PC-3 (cell line): ENCODE data around the gene NEGR1.
A peak's percentile ranks its signal among the peaks of the same experiment; 100 is the strongest.

ENCODE experiments used
- EZH2 ChIP-seq: fragments of 300-600 bp; sonication (generic); IDR thresholded peaks from one replicate; pipeline ENCODE4 v1.6.1; 2017; ENCODE audit warnings: antibody characterized with exemption, mild to moderate bottlenecking, low read length; ENCODE audit not compliant: unreplicated experiment
- TF ChIP-seq, protein P1 (sequence below): fragments of 300-600 bp; sonication (generic); conservative IDR thresholded peaks from 2 replicates; pipeline ENCODE4 v1.5.1; 2017; ENCODE audit warnings: antibody characterized with exemption, low read depth, mild to moderate bottlenecking, low read length

DNA sequence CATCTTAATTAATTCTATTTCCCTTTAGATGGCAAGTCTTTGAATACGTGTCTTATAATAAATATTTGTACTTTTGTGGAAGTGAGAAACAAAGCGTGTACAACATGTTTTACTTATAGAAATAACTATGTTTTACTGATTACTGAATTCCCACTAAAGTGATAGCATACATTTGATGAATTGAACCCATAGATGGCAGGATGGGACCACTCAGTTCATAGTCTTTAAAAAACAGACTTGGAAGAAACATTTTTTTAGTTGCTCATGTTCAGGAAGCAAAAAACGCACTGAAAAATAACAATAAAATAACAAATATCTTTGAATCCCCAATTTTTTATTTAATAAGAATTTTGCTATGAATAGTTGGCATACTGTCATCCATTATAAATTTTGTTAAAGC is 694.4 kb downstream of the NEGR1 start:
- TF ChIP-seq, protein P1, sequence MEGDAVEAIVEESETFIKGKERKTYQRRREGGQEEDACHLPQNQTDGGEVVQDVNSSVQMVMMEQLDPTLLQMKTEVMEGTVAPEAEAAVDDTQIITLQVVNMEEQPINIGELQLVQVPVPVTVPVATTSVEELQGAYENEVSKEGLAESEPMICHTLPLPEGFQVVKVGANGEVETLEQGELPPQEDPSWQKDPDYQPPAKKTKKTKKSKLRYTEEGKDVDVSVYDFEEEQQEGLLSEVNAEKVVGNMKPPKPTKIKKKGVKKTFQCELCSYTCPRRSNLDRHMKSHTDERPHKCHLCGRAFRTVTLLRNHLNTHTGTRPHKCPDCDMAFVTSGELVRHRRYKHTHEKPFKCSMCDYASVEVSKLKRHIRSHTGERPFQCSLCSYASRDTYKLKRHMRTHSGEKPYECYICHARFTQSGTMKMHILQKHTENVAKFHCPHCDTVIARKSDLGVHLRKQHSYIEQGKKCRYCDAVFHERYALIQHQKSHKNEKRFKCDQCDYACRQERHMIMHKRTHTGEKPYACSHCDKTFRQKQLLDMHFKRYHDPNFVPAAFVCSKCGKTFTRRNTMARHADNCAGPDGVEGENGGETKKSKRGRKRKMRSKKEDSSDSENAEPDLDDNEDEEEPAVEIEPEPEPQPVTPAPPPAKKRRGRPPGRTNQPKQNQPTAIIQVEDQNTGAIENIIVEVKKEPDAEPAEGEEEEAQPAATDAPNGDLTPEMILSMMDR, result peak; percentile 60
- TF ChIP-seq EZH2, result no peak
